Measurements from ENCODE around the gene P2RY14.

Gene P2RY14

DNA sequence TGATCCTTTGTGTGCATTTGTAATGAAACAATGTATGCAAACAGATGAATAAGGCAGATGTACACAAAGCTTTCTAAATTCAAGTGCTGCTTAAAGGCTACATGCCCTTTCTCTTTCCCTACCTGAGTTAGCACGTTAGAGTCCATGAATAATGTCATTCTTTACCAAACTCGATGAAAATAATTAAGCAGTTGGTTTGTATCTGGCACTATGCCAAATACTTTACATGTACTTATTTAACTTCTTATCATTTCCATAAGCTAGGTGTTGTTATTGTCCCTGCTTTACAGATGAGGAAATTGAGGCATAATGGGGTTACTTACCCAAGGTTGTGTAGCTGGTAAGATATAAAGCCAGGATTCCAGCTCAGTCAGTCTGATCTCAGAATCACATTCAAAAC, 77.8 kb downstream of the P2RY14 start:
- in situ Hi-C loops (cut with MboI; ENCODE audit: low sequenced_read_pairs, unreplicated experiment): no loop called here
- no peak for DNase-seq (ENCODE audit: low spot score)
- TF ChIP-seq, protein P1, sequence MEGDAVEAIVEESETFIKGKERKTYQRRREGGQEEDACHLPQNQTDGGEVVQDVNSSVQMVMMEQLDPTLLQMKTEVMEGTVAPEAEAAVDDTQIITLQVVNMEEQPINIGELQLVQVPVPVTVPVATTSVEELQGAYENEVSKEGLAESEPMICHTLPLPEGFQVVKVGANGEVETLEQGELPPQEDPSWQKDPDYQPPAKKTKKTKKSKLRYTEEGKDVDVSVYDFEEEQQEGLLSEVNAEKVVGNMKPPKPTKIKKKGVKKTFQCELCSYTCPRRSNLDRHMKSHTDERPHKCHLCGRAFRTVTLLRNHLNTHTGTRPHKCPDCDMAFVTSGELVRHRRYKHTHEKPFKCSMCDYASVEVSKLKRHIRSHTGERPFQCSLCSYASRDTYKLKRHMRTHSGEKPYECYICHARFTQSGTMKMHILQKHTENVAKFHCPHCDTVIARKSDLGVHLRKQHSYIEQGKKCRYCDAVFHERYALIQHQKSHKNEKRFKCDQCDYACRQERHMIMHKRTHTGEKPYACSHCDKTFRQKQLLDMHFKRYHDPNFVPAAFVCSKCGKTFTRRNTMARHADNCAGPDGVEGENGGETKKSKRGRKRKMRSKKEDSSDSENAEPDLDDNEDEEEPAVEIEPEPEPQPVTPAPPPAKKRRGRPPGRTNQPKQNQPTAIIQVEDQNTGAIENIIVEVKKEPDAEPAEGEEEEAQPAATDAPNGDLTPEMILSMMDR (IDR thresholded peaks at IDR 0.05; ENCODE audit: borderline replicate concordance, control extremely low read depth, extremely low read depth, insufficient read depth, missing control alignments): no peak

DNA sequence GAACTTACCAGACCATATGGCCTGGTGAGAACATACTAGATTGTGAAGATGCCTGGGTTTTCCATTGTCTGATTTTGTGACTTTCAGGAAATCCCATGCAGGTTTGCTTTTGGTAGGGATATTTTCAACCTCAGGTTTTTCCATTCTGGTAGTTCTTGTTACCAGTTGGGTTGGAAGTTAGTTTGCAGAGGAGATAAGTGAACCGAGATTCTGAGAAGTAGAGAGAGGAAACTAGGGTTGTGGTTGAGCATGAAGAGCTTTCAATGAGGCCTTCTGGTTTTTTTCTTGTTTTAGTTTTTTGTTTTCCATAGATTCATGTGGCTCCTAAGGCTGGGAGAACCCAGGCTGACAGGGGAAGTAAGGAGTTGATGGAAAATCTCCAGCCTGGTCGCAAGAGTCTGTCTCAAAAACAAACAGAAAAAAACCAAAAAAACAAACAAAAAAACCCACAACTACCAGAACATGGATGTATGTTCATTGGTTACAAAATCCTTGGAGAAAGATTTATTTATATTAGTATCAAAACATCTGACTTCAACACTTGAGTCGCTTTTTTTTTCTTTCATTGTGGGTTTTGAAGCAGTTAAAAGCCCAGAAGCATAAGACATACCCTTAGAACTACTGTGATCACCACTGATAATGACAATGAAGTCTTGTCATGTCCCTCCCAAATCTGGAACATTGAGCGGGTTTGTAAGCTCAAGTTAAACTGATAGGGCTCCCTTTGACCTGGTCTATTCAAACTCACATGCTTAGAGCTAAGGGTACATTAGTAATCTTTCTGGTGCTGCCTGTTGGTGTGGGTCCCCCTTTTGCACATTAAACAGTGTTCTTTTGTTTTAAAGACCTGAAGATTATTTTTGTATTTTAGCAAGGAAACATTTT, 78.5 kb downstream of the P2RY14 start:
- DNase-seq (ENCODE audit: low spot score): no peak
- in situ Hi-C loops (cut with MboI; ENCODE audit: low sequenced_read_pairs, unreplicated experiment): no loop called here
- TF ChIP-seq, protein P1 (IDR thresholded peaks at IDR 0.05; ENCODE audit: borderline replicate concordance, control extremely low read depth, extremely low read depth, insufficient read depth, missing control alignments): no peak

DNA sequence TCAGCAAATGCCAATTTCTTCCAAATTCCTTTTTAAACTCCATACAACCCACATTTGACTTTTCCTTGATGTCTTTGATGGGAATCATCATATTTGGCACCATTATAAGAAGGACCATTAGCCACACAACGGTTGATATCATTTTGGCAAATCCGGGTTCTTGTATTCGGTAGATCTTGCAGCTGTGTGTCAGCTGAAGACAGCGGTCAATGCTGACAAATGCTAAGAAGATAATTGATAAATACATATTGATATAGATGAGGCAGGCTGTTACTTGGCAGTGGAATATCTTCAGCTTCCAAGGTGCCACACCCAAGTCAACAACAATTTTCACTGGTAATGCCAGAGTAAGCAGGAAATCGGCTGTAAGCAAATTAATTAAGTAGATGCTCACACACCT, 79.5 kb downstream of the P2RY14 start:
- in situ Hi-C loops (cut with MboI; ENCODE audit: low sequenced_read_pairs, unreplicated experiment): no loop called here
- no peak for DNase-seq (ENCODE audit: low spot score)
- TF ChIP-seq, protein P1 (IDR thresholded peaks at IDR 0.05; ENCODE audit: borderline replicate concordance, control extremely low read depth, extremely low read depth, insufficient read depth, missing control alignments): no peak

DNA sequence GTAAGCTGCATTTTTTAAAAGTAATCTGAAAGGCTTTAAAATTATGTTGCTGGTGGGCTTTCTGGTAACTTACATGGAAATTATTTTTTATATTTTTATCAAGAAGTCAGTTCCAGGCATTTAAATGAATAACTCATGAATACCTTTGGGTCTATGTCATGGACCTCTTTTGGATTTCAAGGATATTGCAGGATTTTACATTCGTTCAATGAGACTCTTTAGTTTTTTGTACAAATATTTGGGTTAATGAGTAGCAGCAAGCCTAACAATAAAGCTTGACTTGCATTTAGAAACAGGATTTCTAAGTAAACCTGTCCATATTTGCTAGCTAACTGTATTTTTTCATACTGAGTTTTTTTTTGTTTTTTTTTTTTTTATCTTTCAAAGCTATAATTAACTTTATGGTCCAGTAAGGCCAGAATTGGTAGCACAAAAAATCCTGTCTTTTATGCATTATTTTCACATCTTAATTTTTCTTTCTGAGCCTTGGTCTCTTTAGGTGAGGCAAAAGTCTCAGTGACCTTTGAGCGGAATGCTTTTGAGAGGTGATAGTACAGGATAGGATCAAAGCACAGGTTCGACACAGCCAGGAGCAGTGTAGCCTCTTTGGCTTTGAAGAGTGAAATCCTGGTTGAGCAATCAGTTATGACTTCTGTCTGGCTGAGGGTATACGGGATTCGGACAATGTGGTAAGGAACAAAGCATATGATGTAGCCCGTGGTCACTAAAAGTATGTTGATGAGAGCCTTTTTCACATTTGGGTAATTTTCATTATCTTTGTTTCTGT, 80.2 kb downstream of the P2RY14 start:
- in situ Hi-C loops (cut with MboI; ENCODE audit: low sequenced_read_pairs, unreplicated experiment): no loop called here
- TF ChIP-seq, protein P1 (IDR thresholded peaks at IDR 0.05; ENCODE audit: borderline replicate concordance, control extremely low read depth, extremely low read depth, insufficient read depth, missing control alignments): no peak
- DNase-seq (ENCODE audit: low spot score): no peak

DNA sequence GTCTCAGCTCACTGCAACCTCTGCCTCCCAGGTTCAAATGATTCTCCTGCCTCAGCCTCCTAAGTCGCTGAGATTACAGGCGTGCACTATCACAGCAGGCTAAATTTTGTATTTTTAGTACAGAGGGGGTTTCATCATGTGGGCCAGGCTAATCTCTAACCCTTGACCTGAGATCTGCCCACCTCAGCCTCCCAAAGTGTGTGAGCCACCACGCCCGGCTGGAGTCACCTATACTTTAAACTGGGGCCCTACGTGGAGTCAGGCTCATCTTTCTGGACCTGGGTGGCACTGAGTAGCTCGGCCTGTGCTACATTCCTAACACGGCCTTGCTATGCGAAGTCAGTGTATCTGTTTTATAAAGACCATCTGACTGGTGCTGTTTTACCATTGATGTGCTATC, 81.1 kb downstream of the P2RY14 start:
- in situ Hi-C loops (cut with MboI; ENCODE audit: low sequenced_read_pairs, unreplicated experiment): no loop called here
- TF ChIP-seq, protein P1 (IDR thresholded peaks at IDR 0.05; ENCODE audit: borderline replicate concordance, control extremely low read depth, extremely low read depth, insufficient read depth, missing control alignments): no peak
- DNase-seq (ENCODE audit: low spot score): no peak

DNA sequence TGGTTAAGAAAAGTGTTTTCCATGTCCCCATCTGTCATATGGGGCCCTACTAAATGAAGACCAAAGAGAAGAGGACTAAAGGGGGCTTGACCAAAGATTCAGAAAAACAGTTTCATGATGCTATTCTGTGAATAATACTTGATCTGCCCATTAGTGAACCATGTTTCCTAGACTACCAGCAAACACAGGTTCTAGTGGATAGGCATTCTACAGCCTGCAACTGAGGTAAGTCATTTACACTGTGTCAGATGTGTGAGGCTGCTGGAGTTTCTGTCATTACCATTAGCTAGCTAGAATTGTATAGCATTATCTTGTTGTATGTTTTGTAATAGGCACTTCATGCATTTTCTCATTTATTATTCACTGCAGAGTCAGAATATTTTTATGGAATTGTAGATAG, 81.9 kb downstream of the P2RY14 start:
- in situ Hi-C loops (cut with MboI; ENCODE audit: low sequenced_read_pairs, unreplicated experiment): no loop called here
- DNase-seq (ENCODE audit: low spot score): no peak

More for the DNA sequence above, 81.9 kb downstream of the P2RY14 start:
- TF ChIP-seq, protein P1 (IDR thresholded peaks at IDR 0.05; ENCODE audit: borderline replicate concordance, control extremely low read depth, extremely low read depth, insufficient read depth, missing control alignments): no peak

Data from GM13976 (cell line).